Measurements from ENCODE around the gene CFDP1.

DNA sequence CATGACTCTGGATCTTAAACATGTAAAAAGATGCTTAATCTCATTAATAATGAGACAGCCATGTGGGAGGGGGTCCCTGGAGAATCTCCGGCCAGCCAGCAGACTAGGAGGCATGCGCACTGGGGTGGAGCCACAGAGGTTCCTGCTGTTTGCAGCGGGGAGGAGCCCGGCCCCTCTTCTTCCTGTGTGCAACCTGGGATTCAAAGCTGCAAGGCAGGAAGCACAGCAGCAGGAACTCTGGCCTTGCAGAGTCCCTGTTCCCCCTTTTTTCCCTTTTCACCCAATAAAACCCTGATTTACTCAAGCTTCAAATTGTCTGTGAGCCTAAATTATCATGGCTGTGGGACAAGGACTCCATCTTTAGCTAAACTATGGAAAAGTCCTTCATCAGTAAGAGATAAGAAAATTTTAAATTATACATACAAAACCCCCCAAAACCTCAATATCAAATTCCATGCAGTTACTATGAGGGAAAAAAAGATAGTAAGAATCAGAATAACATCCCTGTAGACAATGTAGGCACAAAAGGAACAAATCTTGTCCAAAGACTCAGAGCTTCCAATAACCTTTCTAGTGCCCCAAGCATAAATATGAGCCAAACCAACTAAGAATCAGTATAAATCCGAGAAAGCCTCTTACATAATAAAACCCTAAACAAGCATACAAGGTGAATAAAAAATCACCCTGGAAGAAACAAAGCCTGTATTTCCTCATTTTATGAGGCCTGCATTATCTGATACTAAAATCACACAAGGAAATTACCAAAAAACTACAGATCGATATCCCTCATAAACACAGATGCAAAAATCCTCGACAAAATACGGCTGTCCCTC lies 12.1 kb downstream of the CFDP1 start:
- no peak for TF ChIP-seq YY1 (IDR thresholded peaks at IDR 0.05; ENCODE audit: insufficient read depth, insufficient read length)
- TF ChIP-seq SUZ12 (IDR thresholded peaks at IDR 0.05; ENCODE audit: extremely low read depth, insufficient read depth, insufficient read length), result no peak
- TF ChIP-seq ZNF274 (IDR thresholded peaks at IDR 0.05; ENCODE audit: low read depth, low read length), result no peak

Measured in NT2/D1 (cell line).